IMR-90 (cell line): ENCODE data around the gene MFAP3. TPM values are rescaled to one million over a fixed set of nuclear protein-coding genes. Genes with fewer than 3 reads are reported as not detected.

ENCODE experiments used
- ATAC-seq: fragments of 200-7000 bp; cut with Tn5 transposase; 2 replicates; pipeline ENCODE4 v1.9.1; 2020; ENCODE audit warnings: low read depth, mild to moderate bottlenecking, moderate library complexity
- BruUV-seq: library from RNA; stranded (reverse); fragments of 400-500 nt; replicated peaks from 2 replicates; lab custom pipeline; 2021; lab: Mats Ljungman, UMichigan
- CTCF ChIA-PET: fragments of 300-600 bp; formaldehyde crosslinking; extraction: SDS; loops from one replicate; lab custom pipeline; 2021; ENCODE audit warnings: antibody characterized with exemption; lab: Yijun Ruan, JAX
- POLR2A ChIA-PET: fragments of 300-600 bp; sonication (Branson Sonifier 250); formaldehyde crosslinking; loops from one replicate; lab custom pipeline; 2022; ENCODE audit warnings: antibody characterized with exemption; ENCODE audit not compliant: unreplicated experiment; lab: Charles Lee
- DNase-seq: peaks from one replicate; pipeline ENCODE4 v3.0.0; 2013
- H2AFZ ChIP-seq: replicated peaks from 2 replicates; pipeline ENCODE3; 2013; ENCODE audit warnings: low read length, mild to moderate bottlenecking; ENCODE audit not compliant: poor library complexity
- H2AK5ac ChIP-seq: 2 replicates; pipeline ENCODE4 v1.6.1; 2013; ENCODE audit warnings: low read depth, low read length, inconsistent platforms
- H2AK9ac ChIP-seq: replicated peaks from 2 replicates; pipeline ENCODE3; 2013; ENCODE audit warnings: mild to moderate bottlenecking, low read depth, low read length, moderate library complexity; ENCODE audit not compliant: poor library complexity
- H2BK120ac ChIP-seq: 2 replicates; pipeline ENCODE4 v1.6.1; 2013; ENCODE audit warnings: low read depth, low read length, inconsistent platforms
- H2BK15ac ChIP-seq: 3 replicates; pipeline ENCODE4 v1.6.1; 2013; ENCODE audit warnings: low read depth, low read length, inconsistent platforms
- H2BK20ac ChIP-seq: 2 replicates; pipeline ENCODE4 v1.6.1; 2013; ENCODE audit warnings: low read depth, mild to moderate bottlenecking, inconsistent platforms, low read length, moderate library complexity
- H2BK5ac ChIP-seq: 2 replicates; pipeline ENCODE4 v1.6.1; 2013; ENCODE audit warnings: mild to moderate bottlenecking, low read depth, low read length, inconsistent platforms; ENCODE audit not compliant: poor library complexity, severe bottlenecking
- H3K14ac ChIP-seq: replicated peaks from 2 replicates; pipeline ENCODE4 v1.6.1; 2013; ENCODE audit warnings: low read depth, low read length, inconsistent platforms
- H3K18ac ChIP-seq: 2 replicates; pipeline ENCODE4 v1.6.1; 2013; ENCODE audit warnings: low read depth, low read length, control low read depth
- H3K23ac ChIP-seq: 2 replicates; pipeline ENCODE4 v1.6.1; 2013; ENCODE audit warnings: low read depth, low read length, inconsistent platforms
- H3K27ac ChIP-seq: 2 replicates; pipeline ENCODE4 v1.5.1; 2013; ENCODE audit warnings: mild to moderate bottlenecking, control low read depth, low read length; ENCODE audit not compliant: insufficient read depth
- H3K27me3 ChIP-seq: 2 replicates; pipeline ENCODE4 v1.6.1; 2013; ENCODE audit warnings: low read length; ENCODE audit not compliant: control insufficient read depth, insufficient read depth
- H3K36me3 ChIP-seq: 2 replicates; pipeline ENCODE4 v1.6.1; 2013; ENCODE audit warnings: low read length, mixed read lengths; ENCODE audit not compliant: control insufficient read depth, insufficient read depth
- H3K4ac ChIP-seq: 2 replicates; pipeline ENCODE4 v1.6.1; 2013; ENCODE audit warnings: low read depth, low read length, inconsistent platforms
- H3K4me1 ChIP-seq: 2 replicates; pipeline ENCODE4 v1.6.1; 2013; ENCODE audit warnings: low read length, mixed read lengths; ENCODE audit not compliant: control insufficient read depth, insufficient read depth
- H3K4me2 ChIP-seq: 2 replicates; pipeline ENCODE4 v1.6.1; 2013; ENCODE audit warnings: low read depth, mild to moderate bottlenecking, control low read depth, low read length, moderate library complexity
- H3K4me3 ChIP-seq: 2 replicates; pipeline ENCODE4 v1.5.1; 2013; ENCODE audit warnings: low read depth, mild to moderate bottlenecking, control low read depth, low read length, moderate library complexity; ENCODE audit not compliant: insufficient read depth
- H3K56ac ChIP-seq: 2 replicates; pipeline ENCODE4 v1.6.1; 2013; ENCODE audit warnings: low read length, inconsistent platforms; ENCODE audit not compliant: insufficient read depth; ENCODE audit errors: extremely low read depth
- H3K79me1 ChIP-seq, 2 experiments: 2 replicates each; pipeline ENCODE4 v1.6.1; 2013; ENCODE audit warnings: low read length in 2 of 2, inconsistent platforms in 1 of 2, low read depth in 1 of 2
- H3K9ac ChIP-seq: 2 replicates; pipeline ENCODE4 v1.6.1; 2013; ENCODE audit warnings: low read depth, low read length, control low read depth
- H3K9me1 ChIP-seq: 2 replicates; pipeline ENCODE4 v1.6.1; 2013; ENCODE audit warnings: low read length, inconsistent platforms; ENCODE audit not compliant: insufficient read depth
- H3K9me3 ChIP-seq: 2 replicates; pipeline ENCODE4 v1.6.1; 2013; ENCODE audit warnings: low read length; ENCODE audit not compliant: control insufficient read depth, insufficient read depth
- H4K20me1 ChIP-seq: 2 replicates; pipeline ENCODE4 v1.6.1; 2013; ENCODE audit warnings: low read length, inconsistent platforms; ENCODE audit not compliant: insufficient read depth
- H4K5ac ChIP-seq: 2 replicates; pipeline ENCODE4 v1.6.1; 2013; ENCODE audit warnings: mild to moderate bottlenecking, low read depth, low read length, control low read depth
- H4K8ac ChIP-seq, 2 experiments: 2 replicates each; pipeline ENCODE4 v1.6.1; 2013; ENCODE audit warnings: low read depth in 2 of 2, low read length in 2 of 2, control low read depth in 1 of 2, inconsistent platforms in 1 of 2
- H4K91ac ChIP-seq: 2 replicates; pipeline ENCODE4 v1.6.1; 2013; ENCODE audit warnings: low read depth, low read length, inconsistent platforms; ENCODE audit not compliant: insufficient read depth
- MXI1 ChIP-seq: IDR thresholded peaks from 2 replicates; pipeline ENCODE4 v1.6.1; 2012; ENCODE audit warnings: low read depth, mild to moderate bottlenecking, low read length, moderate library complexity, borderline replicate concordance
- WGBS, 2 experiments: methylation state at CpG; one replicate each; pipeline versions ENCODE4 v1.1.5 to v1.1.7; 2013; ENCODE audit warnings: missing lambda C conversion rate in 2 of 2; ENCODE audit not compliant: insufficient read length in 1 of 2; ENCODE audit errors: extremely low coverage in 2 of 2; 5-methylcytosine and 5-hydroxymethylcytosine counted together
- dilution Hi-C: fragments of 300-500 bp; cut with HindIII; formaldehyde crosslinking; loops from one replicate; pipeline ENCODE4 v1.14.3; 2018; ENCODE audit warnings: low sequenced_read_pairs; ENCODE audit not compliant: unreplicated experiment
- in situ Hi-C: fragments of 300-500 bp; cut with MboI; formaldehyde crosslinking; loops from 3 replicates; pipeline ENCODE4 v1.14.3; 2019; ENCODE audit warnings: low sequenced_read_pairs, inconsistent platforms, mixed read lengths
- intact Hi-C: fragments of 100-400 bp; cut with micrococcal nuclease; formaldehyde crosslinking; loops from 2 replicates; pipeline ENCODE4 v1.10.0; 2022
- polyA plus RNA-seq, 3 experiments: library from polyadenylated mRNA; depleted of rRNA; stranded (reverse); fragments of >200 nt; gene quantifications; 2 replicates each; pipeline ENCODE4 v1.2.3, GENCODE V29; 2012; ENCODE audit warnings: low replicate concordance in 1 of 3
- total RNA-seq: library from RNA; depleted of rRNA; stranded (reverse); fragments of >200 nt; gene quantifications from 2 replicates; pipeline ENCODE4 v1.2.3, GENCODE V29; 2012

MFAP3 gene
- total and polyA plus RNA-seq, 2 of the 4 experiments (the other 2 are of a cell fraction), result 15.2 to 67.0 TPM

DNA sequence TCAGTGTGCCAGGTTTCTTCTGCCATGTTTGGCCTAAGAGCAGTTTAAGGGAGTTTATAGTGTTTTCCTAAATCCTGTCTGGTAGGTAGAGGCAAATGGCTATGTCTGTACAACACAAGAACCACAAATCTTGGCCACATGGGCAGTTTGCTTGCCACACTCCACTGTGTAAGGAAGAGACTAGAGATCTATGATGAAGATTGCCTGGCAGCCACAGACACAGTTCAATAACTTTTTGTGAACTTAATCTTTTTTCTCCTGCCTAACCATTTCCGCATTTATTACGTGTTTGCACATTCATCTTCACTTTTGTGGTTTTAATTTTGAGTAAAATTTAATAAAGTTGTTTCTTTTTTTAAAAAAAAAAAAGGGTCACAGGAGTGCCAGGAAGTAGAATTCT lies 5.8 kb downstream of the MFAP3 start:
- no peak overlapping the region for H3K27ac ChIP-seq
- no peak overlapping the region for H2AFZ ChIP-seq
- no peak overlapping the region for H4K8ac ChIP-seq
- no peak overlapping the region for H2BK5ac ChIP-seq
- H3K56ac ChIP-seq, result no peak overlapping the region
- ATAC-seq, result no peak
- DNase-seq, result no peak
- no peak overlapping the region for H4K5ac ChIP-seq
- ChIA-PET POLR2A (no interaction called here), CTCF (no interaction called here)
- no peak overlapping the region for H3K14ac ChIP-seq
- in situ Hi-C loops (no loop called here), dilution Hi-C loops (no loop called here), intact Hi-C loops (no loop called here)
- WGBS, 2 experiments, result no CpG with 5 or more reads among the region's 2 CpGs
- H3K4me2 ChIP-seq, result no peak overlapping the region
- no peak overlapping the region for H4K91ac ChIP-seq
- no TSS peak for BruUV-seq
- H3K9me3 ChIP-seq, result no peaks in the 10 kb centered on the region
- H2BK15ac ChIP-seq, result no peak overlapping the region
- peaks cover 31 to 35% of the 10 kb centered on the region in 2 experiments for H3K79me1 ChIP-seq
- no peak overlapping the region for H3K18ac ChIP-seq
- H4K20me1 ChIP-seq, result no peaks in the 10 kb centered on the region; the same call in 1 of the 2 replicates
- no peak overlapping the region for H2AK5ac ChIP-seq
- H3K23ac ChIP-seq, result no peak overlapping the region
- H3K9ac ChIP-seq, result no peak overlapping the region
- TF ChIP-seq MXI1, result no peak
- H3K36me3 ChIP-seq, result peaks cover 1% of the 10 kb centered on the region
- H3K27me3 ChIP-seq, result no peaks in the 10 kb centered on the region
- no peaks in the 10 kb centered on the region; the same call in 1 of the 2 replicates for H3K9me1 ChIP-seq
- no peak overlapping the region for H3K4me3 ChIP-seq
- no peak overlapping the region for H2BK120ac ChIP-seq
- no peak overlapping the region for H2AK9ac ChIP-seq
- H3K4me1 ChIP-seq, result no peaks in the 10 kb centered on the region
- no peak overlapping the region for H2BK20ac ChIP-seq
- no peak overlapping the region for H3K4ac ChIP-seq
